ENCODE data around the gene TM9SF3.

The TM9SF3 gene

DNA sequence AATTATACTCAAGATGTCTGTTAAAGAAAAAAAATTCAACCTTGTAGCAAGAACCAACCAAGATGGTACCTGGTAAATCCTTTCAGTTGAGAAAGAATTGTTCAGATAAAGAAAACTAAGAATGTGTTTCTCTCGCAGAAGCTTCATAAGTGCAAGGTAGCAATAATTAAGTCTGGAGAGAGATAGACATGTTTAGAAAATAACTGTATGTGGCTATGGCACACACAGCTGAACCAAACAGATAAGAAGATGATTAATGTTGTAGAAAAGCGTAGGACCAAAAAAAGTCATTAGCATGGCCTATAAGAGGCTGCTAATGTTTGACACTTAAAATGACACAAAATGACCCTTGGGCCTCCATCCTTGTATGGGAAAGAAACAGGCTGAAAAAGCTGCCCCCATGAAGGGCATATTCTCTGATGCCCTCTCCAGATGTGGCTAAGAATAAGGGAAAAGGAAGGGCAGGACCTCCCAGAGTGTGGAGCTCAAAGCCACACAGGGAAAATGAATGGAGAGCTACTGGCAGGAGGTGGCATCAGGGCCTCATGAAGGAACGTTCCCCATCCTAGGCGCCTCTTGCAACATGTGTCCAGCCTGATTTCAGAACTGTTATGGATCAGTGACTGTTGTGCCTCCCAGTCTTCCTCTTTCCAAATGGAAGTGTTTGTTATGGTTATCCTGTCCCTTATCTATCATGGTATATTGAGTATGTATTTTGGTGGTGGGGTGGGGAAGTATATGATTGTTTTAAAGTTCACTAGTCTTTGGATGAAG lies 103.8 kb downstream of the TM9SF3 start:
- peaks cover 6% of the 10 kb centered on the region for H3K4me1 Mint-ChIP-seq
- DNase-seq = no peak
- no peak overlapping the region for H3K4me3 Mint-ChIP-seq
- no peaks in the 10 kb centered on the region for H3K36me3 Mint-ChIP-seq (ENCODE audit: low read depth)
- H3K27me3 Mint-ChIP-seq (ENCODE audit: low read depth, poor library complexity) = peaks cover 7% of the 10 kb centered on the region
- H3K9me3 Mint-ChIP-seq = no peaks in the 10 kb centered on the region
- TF ChIP-seq, protein P1, sequence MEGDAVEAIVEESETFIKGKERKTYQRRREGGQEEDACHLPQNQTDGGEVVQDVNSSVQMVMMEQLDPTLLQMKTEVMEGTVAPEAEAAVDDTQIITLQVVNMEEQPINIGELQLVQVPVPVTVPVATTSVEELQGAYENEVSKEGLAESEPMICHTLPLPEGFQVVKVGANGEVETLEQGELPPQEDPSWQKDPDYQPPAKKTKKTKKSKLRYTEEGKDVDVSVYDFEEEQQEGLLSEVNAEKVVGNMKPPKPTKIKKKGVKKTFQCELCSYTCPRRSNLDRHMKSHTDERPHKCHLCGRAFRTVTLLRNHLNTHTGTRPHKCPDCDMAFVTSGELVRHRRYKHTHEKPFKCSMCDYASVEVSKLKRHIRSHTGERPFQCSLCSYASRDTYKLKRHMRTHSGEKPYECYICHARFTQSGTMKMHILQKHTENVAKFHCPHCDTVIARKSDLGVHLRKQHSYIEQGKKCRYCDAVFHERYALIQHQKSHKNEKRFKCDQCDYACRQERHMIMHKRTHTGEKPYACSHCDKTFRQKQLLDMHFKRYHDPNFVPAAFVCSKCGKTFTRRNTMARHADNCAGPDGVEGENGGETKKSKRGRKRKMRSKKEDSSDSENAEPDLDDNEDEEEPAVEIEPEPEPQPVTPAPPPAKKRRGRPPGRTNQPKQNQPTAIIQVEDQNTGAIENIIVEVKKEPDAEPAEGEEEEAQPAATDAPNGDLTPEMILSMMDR (IDR thresholded peaks at IDR 0.05) = no peak
- H3K27ac Mint-ChIP-seq = no peak overlapping the region

DNA sequence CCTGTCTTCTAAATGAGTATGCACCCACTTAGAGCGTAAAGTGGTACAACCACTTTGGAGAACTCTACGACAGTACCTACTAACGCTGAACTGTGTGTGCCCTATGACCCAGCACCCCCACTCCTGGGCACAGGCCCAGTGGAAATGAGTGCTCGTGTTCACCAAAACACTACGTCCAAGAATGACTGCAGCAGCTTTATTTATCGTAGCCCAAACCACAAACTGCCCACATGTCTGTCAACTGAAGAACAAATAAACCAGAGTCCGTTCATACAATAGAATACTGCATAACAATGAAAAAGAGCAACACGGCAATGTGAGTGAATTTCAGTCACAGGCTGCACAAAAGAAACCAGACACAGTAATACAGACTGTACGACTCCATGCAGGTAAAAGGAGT lies 108.5 kb downstream of the TM9SF3 start:
- Mint-ChIP-seq H3K36me3 (ENCODE audit: low read depth) (no peaks in the 10 kb centered on the region), H3K27ac (no peak overlapping the region), H3K4me1 (peaks cover 4% of the 10 kb centered on the region), H3K27me3 (ENCODE audit: low read depth, poor library complexity) (peaks cover 9% of the 10 kb centered on the region), H3K9me3 (peaks cover 10% of the 10 kb centered on the region), H3K4me3 (no peak overlapping the region)
- TF ChIP-seq, protein P1 (IDR thresholded peaks at IDR 0.05) = no peak
- no peak for DNase-seq

- H3K4me1 Mint-ChIP-seq = peaks cover 4% of the 10 kb centered on the region
- H3K27me3 Mint-ChIP-seq (ENCODE audit: low read depth, poor library complexity) = peaks cover 4% of the 10 kb centered on the region
- no peak overlapping the region for H3K27ac Mint-ChIP-seq
- DNase-seq = no peak
- TF ChIP-seq, protein P1 (IDR thresholded peaks at IDR 0.05) = no peak
- no peak overlapping the region for H3K4me3 Mint-ChIP-seq
- H3K36me3 Mint-ChIP-seq (ENCODE audit: low read depth) = no peaks in the 10 kb centered on the region
- H3K9me3 Mint-ChIP-seq = peaks cover 10% of the 10 kb centered on the region
Measured at GRCh38 chr10:96473866-96474265, 112.9 kb downstream of the TM9SF3 start.

DNA sequence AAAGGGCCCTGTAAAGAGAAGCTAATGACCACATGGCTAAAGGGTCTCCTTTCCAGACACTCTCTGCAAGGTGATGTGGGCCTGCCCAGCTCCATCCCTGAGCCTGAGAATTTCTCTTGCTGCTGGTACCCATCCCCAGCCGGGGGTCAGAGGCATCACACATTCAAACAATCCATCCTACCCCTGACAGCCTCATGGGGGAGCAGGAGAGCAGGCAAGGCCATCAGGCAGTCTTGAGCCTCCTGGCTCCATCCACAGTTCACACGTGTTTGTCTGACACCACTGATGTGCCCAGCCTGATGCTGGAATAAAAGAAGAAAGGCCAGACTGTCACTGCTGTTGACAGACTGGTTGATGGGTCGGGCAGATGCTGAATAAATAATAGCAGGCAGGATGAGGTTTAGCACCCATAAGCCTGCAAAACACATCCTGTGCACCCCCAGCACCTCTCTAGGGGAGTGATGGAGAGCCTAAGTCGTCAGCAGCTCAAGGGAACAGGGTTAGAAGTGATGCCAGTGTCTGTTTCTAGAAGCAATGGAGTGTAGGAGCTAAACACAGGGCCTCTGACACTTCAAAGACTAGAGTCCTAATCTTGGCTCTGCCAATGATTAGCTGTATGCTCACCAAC lies 116.6 kb downstream of the TM9SF3 start:
- DNase-seq = peak; percentile 43
- Mint-ChIP-seq H3K4me1 (no peaks in the 10 kb centered on the region), H3K9me3 (peaks cover 3% of the 10 kb centered on the region), H3K27ac (no peak overlapping the region), H3K4me3 (no peak overlapping the region), H3K36me3 (ENCODE audit: low read depth) (no peaks in the 10 kb centered on the region), H3K27me3 (ENCODE audit: low read depth, poor library complexity) (peaks cover 8% of the 10 kb centered on the region)
- TF ChIP-seq, protein P1 (IDR thresholded peaks at IDR 0.05) = peak; percentile 55

DNA sequence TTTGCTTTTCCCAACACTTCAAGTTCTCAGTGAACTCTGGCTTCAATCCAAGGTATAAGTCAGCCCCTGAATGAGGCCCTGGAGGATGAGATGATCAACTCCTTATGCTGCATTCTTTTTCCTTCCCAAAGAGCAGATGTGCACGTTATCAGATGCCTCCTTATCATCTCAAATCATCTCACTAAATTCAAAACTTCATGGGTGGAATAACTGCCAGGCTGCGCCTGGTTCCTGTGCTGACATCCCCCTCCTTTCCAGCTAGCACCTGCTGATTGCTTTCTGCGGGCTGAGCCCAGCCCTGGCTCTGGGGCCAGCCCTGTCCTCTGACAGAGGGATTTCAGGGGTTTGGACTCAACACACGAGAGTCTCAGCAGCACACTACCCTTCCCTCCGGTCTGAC lies 118.0 kb downstream of the TM9SF3 start:
- H3K4me1 Mint-ChIP-seq = no peaks in the 10 kb centered on the region
- no peak for DNase-seq
- TF ChIP-seq, protein P1 (IDR thresholded peaks at IDR 0.05) = no peak
- no peaks in the 10 kb centered on the region for H3K36me3 Mint-ChIP-seq (ENCODE audit: low read depth)
- H3K9me3 Mint-ChIP-seq = no peaks in the 10 kb centered on the region
- H3K27me3 Mint-ChIP-seq (ENCODE audit: low read depth, poor library complexity) = peaks cover 3% of the 10 kb centered on the region
- no peak overlapping the region for H3K27ac Mint-ChIP-seq
- no peak overlapping the region for H3K4me3 Mint-ChIP-seq
